IMR-90 (cell line): ENCODE data around the gene TTLL4.

Experiments used
- CHD1 ChIP-seq: IDR thresholded peaks from 2 replicates; pipeline ENCODE4 v1.6.1; 2012; ENCODE audit warnings: low read depth, low read length, improper control_type of control experiment
- FOS ChIP-seq: fragments of 150-350 bp; IDR thresholded peaks from 2 replicates; pipeline ENCODE4 v1.6.1; 2016; ENCODE audit warnings: low read depth, low read length
- POLR2A ChIP-seq: IDR thresholded peaks from 2 replicates; pipeline ENCODE4 v1.6.1; 2012; ENCODE audit warnings: mild to moderate bottlenecking, low read depth, low read length
- RAD21 ChIP-seq: IDR thresholded peaks from 2 replicates; pipeline ENCODE4 v1.6.1; 2012; ENCODE audit warnings: low read length, improper control_type of control experiment
- RFX5 ChIP-seq: IDR thresholded peaks from 2 replicates; pipeline ENCODE4 v1.8.0; 2012; ENCODE audit warnings: low read depth, mild to moderate bottlenecking, low read length, moderate library complexity
- TF ChIP-seq, protein P1 (sequence below): conservative IDR thresholded peaks from 2 replicates; pipeline ENCODE4 v1.5.1; 2012; ENCODE audit warnings: mild to moderate bottlenecking, low read depth, low read length, improper control_type of control experiment

DNA sequence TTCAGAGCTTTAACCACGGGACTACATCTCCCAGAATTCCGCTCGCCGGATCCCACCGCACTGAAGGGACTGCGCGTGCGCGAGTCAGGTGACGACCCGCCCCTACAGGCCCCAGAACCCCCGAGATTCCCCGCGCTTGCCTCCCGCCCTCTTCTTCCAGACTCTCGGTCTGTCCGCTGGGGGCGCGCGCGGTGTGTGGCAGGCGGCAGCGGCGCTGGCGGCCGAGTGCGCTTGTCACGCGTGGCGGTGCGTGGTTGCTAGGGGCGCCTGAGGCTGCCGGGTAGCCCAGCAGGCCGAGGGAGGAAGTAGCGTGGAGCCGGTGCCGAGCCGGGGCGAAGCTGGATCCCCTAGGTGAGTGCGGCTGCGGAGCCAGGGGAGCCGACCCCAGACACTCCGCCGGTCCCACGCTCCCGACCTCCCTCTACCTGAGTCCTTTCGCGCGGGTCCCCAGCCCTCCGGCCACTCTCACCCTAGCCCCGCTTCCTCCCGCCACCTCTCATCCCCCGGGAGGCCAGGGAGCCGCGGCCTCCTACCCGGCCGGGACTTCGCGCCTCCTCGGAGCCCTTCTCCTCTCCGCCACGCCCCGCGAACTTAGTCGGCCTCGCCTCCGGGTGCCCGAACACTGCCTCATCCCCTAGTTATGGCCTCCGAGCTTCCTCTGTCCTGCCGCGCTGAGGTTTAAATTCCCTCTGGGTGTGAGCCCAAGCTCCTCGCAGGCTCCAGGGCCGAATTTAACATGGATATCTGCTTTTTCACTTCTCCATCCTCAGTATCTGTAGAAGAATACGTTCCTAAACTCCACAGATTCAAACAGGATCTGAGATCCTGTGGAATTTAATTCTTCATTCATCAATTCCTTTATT lies at the start of gene TTLL4:
- TF ChIP-seq, protein P1, sequence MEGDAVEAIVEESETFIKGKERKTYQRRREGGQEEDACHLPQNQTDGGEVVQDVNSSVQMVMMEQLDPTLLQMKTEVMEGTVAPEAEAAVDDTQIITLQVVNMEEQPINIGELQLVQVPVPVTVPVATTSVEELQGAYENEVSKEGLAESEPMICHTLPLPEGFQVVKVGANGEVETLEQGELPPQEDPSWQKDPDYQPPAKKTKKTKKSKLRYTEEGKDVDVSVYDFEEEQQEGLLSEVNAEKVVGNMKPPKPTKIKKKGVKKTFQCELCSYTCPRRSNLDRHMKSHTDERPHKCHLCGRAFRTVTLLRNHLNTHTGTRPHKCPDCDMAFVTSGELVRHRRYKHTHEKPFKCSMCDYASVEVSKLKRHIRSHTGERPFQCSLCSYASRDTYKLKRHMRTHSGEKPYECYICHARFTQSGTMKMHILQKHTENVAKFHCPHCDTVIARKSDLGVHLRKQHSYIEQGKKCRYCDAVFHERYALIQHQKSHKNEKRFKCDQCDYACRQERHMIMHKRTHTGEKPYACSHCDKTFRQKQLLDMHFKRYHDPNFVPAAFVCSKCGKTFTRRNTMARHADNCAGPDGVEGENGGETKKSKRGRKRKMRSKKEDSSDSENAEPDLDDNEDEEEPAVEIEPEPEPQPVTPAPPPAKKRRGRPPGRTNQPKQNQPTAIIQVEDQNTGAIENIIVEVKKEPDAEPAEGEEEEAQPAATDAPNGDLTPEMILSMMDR, result peak; percentile 92
- TF ChIP-seq POLR2A (peak; percentile 56), RFX5 (0 out of 2 replicates have a peak, but pooled peaks have one; percentile 4), CHD1 (no peak), FOS (no peak), RAD21 (peak; percentile 74)
